Stimulated activated naive B cell treated with anti-CD40 and anti-IgM and Interleukin-4, amounts not matched to agents 10 μg/mL and 1 μg/mL and 100 μg/mL, for 72 hours (primary cell): Measurements from ENCODE around the gene SHE.
"Not testable (repeated sequence)": the region's sequence is repeated elsewhere in the genome, so short reads cannot be mapped to it uniquely, and the experiment has no call there.

Source experiments
- ATAC-seq, 2 donors: fragments of 150-1000 bp; cut with Tn5 transposase; replicated peaks; 2 replicates each; pipeline ENCODE4 v1.10.0; 2021; ENCODE audit warnings: moderate library complexity in 1 of 2
- DNase-seq: peaks from one replicate; pipeline ENCODE4 v3.0.0; 2021
- H3K27ac Mint-ChIP-seq: one replicate; pipeline ENCODE4 v1.8.0; 2022; ENCODE audit warnings: mild to moderate bottlenecking, mixed read lengths
- H3K27me3 Mint-ChIP-seq, 2 donors: one replicate each; pipeline ENCODE4 v1.8.0; 2022; ENCODE audit warnings: mixed read lengths in 2 of 2
- H3K36me3 Mint-ChIP-seq, 2 donors: one replicate each; pipeline ENCODE4 v1.8.0; 2022; ENCODE audit warnings: mixed read lengths in 2 of 2, mild to moderate bottlenecking in 1 of 2
- H3K4me1 Mint-ChIP-seq, 2 donors: one replicate each; pipeline ENCODE4 v1.8.0; 2022; ENCODE audit warnings: mixed read lengths in 2 of 2, mild to moderate bottlenecking in 1 of 2
- H3K4me3 Mint-ChIP-seq, 2 donors: one replicate each; pipeline ENCODE4 v1.8.0; 2022; ENCODE audit warnings: mild to moderate bottlenecking in 2 of 2, mixed read lengths in 2 of 2, moderate library complexity in 1 of 2
- H3K9me3 Mint-ChIP-seq, 2 donors: one replicate each; pipeline ENCODE4 v1.8.0; 2022; ENCODE audit warnings: mixed read lengths in 2 of 2, mild to moderate bottlenecking in 1 of 2

The SHE gene

GRCh38 chr1:154531950-154532349, 29.7 kb upstream of the SHE start:
- not testable (repeated sequence) for H3K36me3 Mint-ChIP-seq, H3K9me3 Mint-ChIP-seq, H3K27ac Mint-ChIP-seq, ATAC-seq, DNase-seq, H3K4me3 Mint-ChIP-seq, H3K4me1 Mint-ChIP-seq
- H3K27me3 Mint-ChIP-seq, result peaks cover 16 to 18% of the 10 kb centered on the region in 2 donors

DNA sequence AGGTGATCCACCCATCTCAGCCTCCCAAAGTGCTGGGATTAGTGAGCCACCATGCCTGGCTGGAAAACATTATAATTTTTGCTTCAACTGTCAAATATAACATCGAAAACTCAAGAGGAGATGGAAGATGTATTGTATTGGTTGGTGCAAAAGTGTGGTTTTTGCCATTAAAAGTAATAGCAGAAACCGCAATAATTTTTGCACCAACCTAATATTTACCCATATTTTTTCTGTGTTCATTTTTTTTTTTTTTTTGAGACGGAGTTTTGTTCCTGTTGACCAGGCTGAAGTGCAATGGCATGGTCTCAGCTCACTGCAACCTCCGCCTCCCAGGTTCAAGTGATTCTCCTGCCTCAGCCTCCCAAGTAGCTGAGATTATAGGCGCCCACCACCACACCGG, 27.1 kb upstream of the SHE start:
- ATAC-seq, result no peak
- peaks cover 0 to 3% of the 10 kb centered on the region in 2 donors for H3K9me3 Mint-ChIP-seq
- no peak for DNase-seq
- H3K36me3 Mint-ChIP-seq, result no peaks in the 10 kb centered on the region
- no peak overlapping the region for H3K4me3 Mint-ChIP-seq
- H3K27ac Mint-ChIP-seq, result no peak overlapping the region
- H3K27me3 Mint-ChIP-seq, result peaks cover 8 to 15% of the 10 kb centered on the region in 2 donors
- H3K4me1 Mint-ChIP-seq, result no peaks in the 10 kb centered on the region

GRCh38 chr1:154527192-154527591, 25.0 kb upstream of the SHE start:
- Mint-ChIP-seq H3K27ac (no peak overlapping the region), H3K27me3 (peaks cover 14 to 32% of the 10 kb centered on the region in 2 donors), H3K4me3 (no peak overlapping the region), H3K4me1 (no peaks in the 10 kb centered on the region), H3K36me3 (no peaks in the 10 kb centered on the region), H3K9me3 (peaks cover 0 to 3% of the 10 kb centered on the region in 2 donors)
- DNase-seq (no peak), ATAC-seq (no peak)

GRCh38 chr1:154524881-154525280, 22.7 kb upstream of the SHE start:
- H3K27ac Mint-ChIP-seq, result no peak overlapping the region
- peaks cover 7 to 45% of the 10 kb centered on the region in 2 donors for H3K27me3 Mint-ChIP-seq
- H3K4me1 Mint-ChIP-seq, result peaks cover 0 to 2% of the 10 kb centered on the region in 2 donors
- DNase-seq (no peak), ATAC-seq (no peak)
- no peak overlapping the region for H3K4me3 Mint-ChIP-seq
- no peaks in the 10 kb centered on the region for H3K9me3 Mint-ChIP-seq
- no peaks in the 10 kb centered on the region for H3K36me3 Mint-ChIP-seq

DNA sequence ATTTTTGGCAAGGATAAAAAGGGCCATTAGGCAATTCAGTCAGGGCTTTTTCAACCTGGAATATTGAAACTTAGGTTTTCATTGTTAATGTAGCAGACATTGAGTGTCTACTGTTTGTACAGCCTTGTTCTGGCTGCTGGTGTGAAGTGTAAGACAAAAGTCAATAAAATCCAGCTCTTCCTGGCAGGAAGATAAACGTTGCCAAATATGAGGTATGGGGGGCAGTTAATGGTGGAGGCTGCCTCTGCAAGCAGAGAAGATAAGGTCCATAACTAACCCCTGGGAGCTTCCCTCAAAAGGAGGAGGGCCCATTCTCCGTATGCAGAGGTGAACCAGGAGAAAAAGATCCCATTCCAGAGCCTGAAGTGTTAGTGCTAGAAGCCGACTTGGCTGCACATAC, 19.5 kb upstream of the SHE start:
- DNase-seq, result no peak
- H3K36me3 Mint-ChIP-seq, result no peaks in the 10 kb centered on the region
- no peaks in the 10 kb centered on the region for H3K9me3 Mint-ChIP-seq
- H3K27me3 Mint-ChIP-seq, result peaks cover 15 to 61% of the 10 kb centered on the region in 2 donors
- H3K4me3 Mint-ChIP-seq, result no peak overlapping the region
- peaks cover 0 to 2% of the 10 kb centered on the region in 2 donors for H3K4me1 Mint-ChIP-seq
- no peak overlapping the region for H3K27ac Mint-ChIP-seq
- ATAC-seq, result no peak

GRCh38 chr1:154520333-154520732, 18.1 kb upstream of the SHE start:
- Mint-ChIP-seq H3K27me3 (peaks cover 27 to 68% of the 10 kb centered on the region in 2 donors), H3K27ac (no peak overlapping the region)

GRCh38 chr1:154519591-154519991, 17.4 kb upstream of the SHE start:
- H3K4me3 Mint-ChIP-seq, result no peak overlapping the region
- no peak for DNase-seq
- no peak for ATAC-seq
- H3K36me3 Mint-ChIP-seq, result no peaks in the 10 kb centered on the region
- H3K27ac Mint-ChIP-seq, result no peak overlapping the region
- H3K27me3 Mint-ChIP-seq, result peaks cover 30 to 61% of the 10 kb centered on the region in 2 donors
- H3K4me1 Mint-ChIP-seq, result peaks cover 0 to 2% of the 10 kb centered on the region in 2 donors
- H3K9me3 Mint-ChIP-seq, result no peaks in the 10 kb centered on the region

More at GRCh38 chr1:154520333-154520732, 18.1 kb upstream of the SHE start:
- DNase-seq, result no peak
- Mint-ChIP-seq H3K4me3 (no peak overlapping the region), H3K36me3 (no peaks in the 10 kb centered on the region), H3K9me3 (no peaks in the 10 kb centered on the region), H3K4me1 (peaks cover 0 to 2% of the 10 kb centered on the region in 2 donors)
- ATAC-seq, result no peak

- Mint-ChIP-seq H3K27me3 (peaks cover 28 to 46% of the 10 kb centered on the region in 2 donors), H3K4me3 (no peak overlapping the region), H3K9me3 (no peaks in the 10 kb centered on the region), H3K4me1 (peaks cover 0 to 2% of the 10 kb centered on the region in 2 donors), H3K36me3 (no peaks in the 10 kb centered on the region), H3K27ac (peak overlapping the region; percentile 59)
- ATAC-seq, result no peak
- DNase-seq, result no peak
Measured at GRCh38 chr1:154517661-154518060, 15.4 kb upstream of the SHE start.

DNA sequence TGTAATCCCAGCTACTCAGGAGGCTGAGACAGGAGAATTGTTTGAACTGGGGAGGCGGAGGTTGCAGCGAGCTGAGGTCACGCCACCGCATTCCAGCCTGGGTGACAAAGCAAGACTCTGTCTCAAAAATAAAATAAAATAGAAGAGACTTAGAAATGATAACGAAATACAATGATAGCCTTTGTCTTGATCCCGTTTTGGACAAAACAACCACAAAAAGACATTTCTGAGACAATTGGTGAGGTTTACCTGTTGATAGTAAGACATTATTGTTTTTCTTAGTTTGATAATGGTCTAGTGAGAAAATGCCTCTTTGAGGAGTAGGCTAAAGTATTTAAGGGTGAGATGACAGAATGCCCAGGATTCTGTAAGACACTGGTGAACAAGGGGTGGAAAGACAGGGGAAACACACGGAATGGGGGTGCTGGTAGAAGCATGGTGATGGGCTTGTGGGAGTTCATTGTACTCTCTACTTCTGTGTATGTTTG, 11.9 kb upstream of the SHE start:
- no peaks in the 10 kb centered on the region for H3K4me1 Mint-ChIP-seq
- no peak overlapping the region for H3K27ac Mint-ChIP-seq
- no peak overlapping the region for H3K4me3 Mint-ChIP-seq
- H3K27me3 Mint-ChIP-seq, result peaks cover 30 to 38% of the 10 kb centered on the region in 2 donors
- DNase-seq (no peak), ATAC-seq (no peak)
- H3K36me3 Mint-ChIP-seq, result no peaks in the 10 kb centered on the region
- no peaks in the 10 kb centered on the region for H3K9me3 Mint-ChIP-seq

DNA sequence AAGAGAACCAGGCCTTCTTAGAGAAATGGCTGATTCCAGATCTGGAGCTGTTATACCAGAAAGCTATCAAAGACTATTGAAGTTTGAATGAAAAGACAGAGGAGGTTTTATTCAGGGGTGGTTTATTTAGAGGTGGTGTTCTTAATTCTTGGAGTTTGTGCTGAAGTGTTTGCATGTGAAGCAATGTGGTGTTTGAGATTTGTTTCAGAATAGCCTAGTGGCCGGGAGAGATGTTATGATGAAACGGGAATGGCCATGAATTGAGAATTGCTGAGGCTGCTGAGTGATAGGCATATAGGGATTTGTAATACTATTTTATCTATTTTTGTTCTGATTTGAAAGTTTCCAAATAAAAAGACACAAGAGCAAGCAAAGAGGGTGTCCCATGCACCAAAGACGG, 10.5 kb upstream of the SHE start:
- DNase-seq (no peak), ATAC-seq (no peak)
- Mint-ChIP-seq H3K27me3 (peaks cover 32 to 46% of the 10 kb centered on the region in 2 donors), H3K9me3 (no peaks in the 10 kb centered on the region), H3K4me3 (no peak overlapping the region), H3K27ac (no peak overlapping the region), H3K36me3 (no peaks in the 10 kb centered on the region), H3K4me1 (no peaks in the 10 kb centered on the region)

DNA sequence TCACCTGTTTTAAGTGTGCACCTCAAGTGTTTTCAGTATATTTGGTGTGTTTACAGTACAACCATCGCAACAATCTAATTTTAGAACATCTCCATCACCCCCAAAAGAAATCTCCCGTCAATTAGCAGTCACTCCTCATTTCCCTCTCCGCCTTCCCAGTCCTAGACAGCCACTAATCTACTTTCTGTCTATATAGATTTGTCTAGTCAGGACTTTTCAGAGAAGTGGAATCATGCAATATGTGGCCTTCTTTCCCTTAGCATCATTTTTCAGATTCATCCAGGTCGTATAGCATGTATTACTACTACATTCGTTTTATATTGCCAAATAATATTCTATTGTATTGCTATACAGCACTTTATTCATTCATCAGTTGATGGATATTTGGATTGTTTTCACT, 1.7 kb upstream of the SHE start:
- Mint-ChIP-seq H3K4me1 (peaks cover 4 to 6% of the 10 kb centered on the region in 2 donors), H3K9me3 (peaks cover 0 to 3% of the 10 kb centered on the region in 2 donors), H3K36me3 (peaks cover 1 to 4% of the 10 kb centered on the region in 2 donors), H3K27me3 (peaks cover 55 to 72% of the 10 kb centered on the region in 2 donors), H3K4me3 (peak overlapping the region in 1 of 2 donors; percentile 7), H3K27ac (no peak overlapping the region)
- DNase-seq, result no peak
- no peak for ATAC-seq

GRCh38 chr1:154502744-154503115, 518 bp upstream of the SHE start:
- Mint-ChIP-seq H3K27ac (no peak overlapping the region), H3K4me3 (peak overlapping the region; percentile 59 to 66), H3K4me1 (peaks cover 4 to 6% of the 10 kb centered on the region in 2 donors), H3K36me3 (peaks cover 1 to 4% of the 10 kb centered on the region in 2 donors), H3K9me3 (peaks cover 0 to 3% of the 10 kb centered on the region in 2 donors), H3K27me3 (peaks cover 45 to 68% of the 10 kb centered on the region in 2 donors)
- DNase-seq, result no peak
- peak; percentile 18 to 33 for ATAC-seq

GRCh38 chr1:154501423-154502065, 668 bp downstream of the SHE start:
- DNase-seq (no peak), ATAC-seq (peak; percentile 39 to 46)
- Mint-ChIP-seq H3K27me3 (peaks cover 35 to 56% of the 10 kb centered on the region in 2 donors), H3K9me3 (peaks cover 0 to 3% of the 10 kb centered on the region in 2 donors), H3K4me3 (peak overlapping the region; percentile 33 to 54), H3K27ac (no peak overlapping the region), H3K36me3 (peaks cover 1 to 4% of the 10 kb centered on the region in 2 donors), H3K4me1 (peaks cover 10 to 18% of the 10 kb centered on the region in 2 donors)

GRCh38 chr1:154500533-154500932, 1.7 kb downstream of the SHE start:
- peaks cover 29 to 46% of the 10 kb centered on the region in 2 donors for H3K27me3 Mint-ChIP-seq
- H3K4me3 Mint-ChIP-seq, result no peak overlapping the region
- peaks cover 13 to 26% of the 10 kb centered on the region in 2 donors for H3K4me1 Mint-ChIP-seq
- no peak for DNase-seq
- peaks cover 0 to 1% of the 10 kb centered on the region in 2 donors for H3K36me3 Mint-ChIP-seq
- H3K9me3 Mint-ChIP-seq, result no peaks in the 10 kb centered on the region
- peak overlapping the region; percentile 47 for H3K27ac Mint-ChIP-seq
- no peak for ATAC-seq

GRCh38 chr1:154499446-154499845, 2.8 kb downstream of the SHE start:
- no peaks in the 10 kb centered on the region for H3K9me3 Mint-ChIP-seq
- H3K4me3 Mint-ChIP-seq, result no peak overlapping the region
- DNase-seq (no peak), ATAC-seq (peak; percentile 45 to 47)
- H3K27ac Mint-ChIP-seq, result no peak overlapping the region
- peaks cover 15 to 27% of the 10 kb centered on the region in 2 donors for H3K4me1 Mint-ChIP-seq
- H3K27me3 Mint-ChIP-seq, result peaks cover 27 to 35% of the 10 kb centered on the region in 2 donors
- H3K36me3 Mint-ChIP-seq, result peaks cover 0 to 1% of the 10 kb centered on the region in 2 donors
